SK-N-SH (cell line): ENCODE data around the gene TMEM131. TPM values are rescaled to one million over a fixed set of nuclear protein-coding genes. Genes with fewer than 3 reads are reported as not detected.
A peak's percentile ranks its signal among the peaks of the same experiment; 100 is the strongest.

Experiments
- CTCF ChIA-PET: fragments of 300-600, 350-600 bp; formaldehyde crosslinking; extraction: SDS; loops from one replicate; lab custom pipeline; 2021; lab: Yijun Ruan, JAX
- POLR2A ChIA-PET: fragments of 350-600 bp; sonication (Branson Sonifier 250); formaldehyde crosslinking; extraction: SDS; loops from one replicate; lab custom pipeline; 2020; ENCODE audit warnings: antibody characterized with exemption, inconsistent platforms; lab: Yijun Ruan, JAX
- DNase-seq: peaks from one replicate; pipeline ENCODE4 v3.0.0; 2012
- H2AFZ ChIP-seq: fragments of 200-600 bp; sonication (generic); 2 replicates; pipeline ENCODE4 v1.8.1; 2016; ENCODE audit warnings: antibody characterized with exemption, mild to moderate bottlenecking, low read depth
- H3F3A ChIP-seq: fragments of 200-600 bp; sonication (generic); replicated peaks from 2 replicates; pipeline ENCODE3; 2016; ENCODE audit warnings: antibody characterized with exemption, mild to moderate bottlenecking; ENCODE audit not compliant: insufficient read depth
- H3K27ac ChIP-seq, 2 experiments: fragments of 200-500 bp in 1 of 2; fragments of 200-600 bp in 1 of 2; sonication (Bioruptor generic) in 1 of 2; sonication (generic), shearing (Covaris generic) in 1 of 2; 2 replicates each; pipeline versions ENCODE4 v1.5.1 to v1.6.1; 2014 to 2016; ENCODE audit warnings: low read depth in 2 of 2, inconsistent platforms in 1 of 2, low read length in 1 of 2, mild to moderate bottlenecking in 1 of 2, mixed read lengths in 1 of 2
- H3K27me3 ChIP-seq: fragments of 200-600 bp; sonication (generic), shearing (Covaris generic); 2 replicates; pipeline ENCODE4 v1.6.1; 2016; ENCODE audit warnings: mixed run types; ENCODE audit not compliant: insufficient read depth
- H3K36me3 ChIP-seq, 2 experiments: fragments of 200-500 bp in 1 of 2; fragments of 200-600 bp in 1 of 2; sonication (Bioruptor generic) in 1 of 2; sonication (generic) in 1 of 2; replicated peaks in 1 of 2; 2 replicates each; pipeline versions ENCODE3 to v1.5.1; 2014 to 2016; ENCODE audit warnings: low read length in 1 of 2, mild to moderate bottlenecking in 1 of 2; ENCODE audit not compliant: insufficient read depth in 2 of 2, control insufficient read depth in 1 of 2
- H3K4me1 ChIP-seq, 2 experiments: fragments of 200-500 bp in 1 of 2; fragments of 200-600 bp in 1 of 2; sonication (Bioruptor generic) in 1 of 2; sonication (generic), shearing (Covaris generic) in 1 of 2; 2 replicates each; pipeline versions ENCODE4 v1.5.1 to v1.6.1; 2014 to 2016; ENCODE audit warnings: low read depth in 1 of 2, low read length in 1 of 2, mixed run types in 1 of 2; ENCODE audit not compliant: insufficient read depth in 2 of 2, control insufficient read depth in 1 of 2
- H3K4me2 ChIP-seq: fragments of 200-600 bp; sonication (generic), shearing (Covaris generic); 2 replicates; pipeline ENCODE4 v1.6.1; 2017; ENCODE audit warnings: mixed run types
- H3K4me3 ChIP-seq, 2 experiments: fragments of 200-500 bp in 1 of 2; fragments of 200-600 bp in 1 of 2; sonication (Bioruptor generic) in 1 of 2; sonication (generic), shearing (Covaris generic) in 1 of 2; 2 replicates each; pipeline versions ENCODE4 v1.5.1 to v1.8.1; 2014 to 2016; ENCODE audit warnings: low read depth in 2 of 2, inconsistent platforms in 1 of 2, low read length in 1 of 2, mild to moderate bottlenecking in 1 of 2, mixed read lengths in 1 of 2, moderate library complexity in 1 of 2
- H3K79me2 ChIP-seq: fragments of 200-600 bp; sonication (generic); 2 replicates; pipeline ENCODE4 v1.8.1; 2017; ENCODE audit warnings: mild to moderate bottlenecking; ENCODE audit not compliant: insufficient read depth
- H3K9ac ChIP-seq: fragments of 200-600 bp; sonication (generic); 2 replicates; pipeline ENCODE4 v1.6.1; 2017; ENCODE audit warnings: mixed run types
- H3K9me2 ChIP-seq: fragments of 200-600 bp; sonication (generic); 2 replicates; pipeline ENCODE4 v1.6.1; 2017; ENCODE audit warnings: mixed run types
- H3K9me3 ChIP-seq: fragments of 200-600 bp; sonication (generic); 2 replicates; pipeline ENCODE4 v1.6.1; 2017; ENCODE audit warnings: mixed run types, mild to moderate bottlenecking, moderate library complexity
- H4K20me1 ChIP-seq: fragments of 200-600 bp; sonication (generic); 2 replicates; pipeline ENCODE4 v1.6.1; 2017; ENCODE audit warnings: mild to moderate bottlenecking, mixed run types; ENCODE audit not compliant: insufficient read depth
- ELF1 ChIP-seq: IDR thresholded peaks from 2 replicates; pipeline ENCODE4 v1.4.0; 2012
- EP300 ChIP-seq, 2 experiments: IDR thresholded peaks; 2 replicates each; pipeline versions ENCODE4 v1.4.0 to v1.6.1; 2012; ENCODE audit warnings: borderline replicate concordance in 1 of 2, low read depth in 1 of 2, low read length in 1 of 2
- FOSL2 ChIP-seq: IDR thresholded peaks from 2 replicates; pipeline ENCODE4 v1.4.0; 2012; ENCODE audit warnings: low read depth, mild to moderate bottlenecking, moderate library complexity, borderline replicate concordance
- GABPA ChIP-seq: IDR thresholded peaks from 2 replicates; pipeline ENCODE4 v1.4.0; 2012; ENCODE audit warnings: low read depth, mild to moderate bottlenecking
- JUND ChIP-seq: IDR thresholded peaks from 2 replicates; pipeline ENCODE4 v1.4.0; 2012
- MEF2A ChIP-seq: IDR thresholded peaks from 2 replicates; pipeline ENCODE4 v1.4.0; 2012; ENCODE audit warnings: low read depth, borderline replicate concordance
- MXI1 ChIP-seq: IDR thresholded peaks from 2 replicates; pipeline ENCODE4 v1.6.1; 2012; ENCODE audit warnings: mild to moderate bottlenecking, low read depth, low read length, improper control_type of control experiment
- NRF1 ChIP-seq: IDR thresholded peaks from 2 replicates; pipeline ENCODE4 v1.6.1; 2012; ENCODE audit warnings: low read depth, mild to moderate bottlenecking, low read length
- POLR2AphosphoS5 ChIP-seq: IDR thresholded peaks from 2 replicates; pipeline ENCODE4 v1.6.1; 2012; ENCODE audit warnings: low read depth, low read length
- RAD21 ChIP-seq: IDR thresholded peaks from 2 replicates; pipeline ENCODE4 v1.6.1; 2012; ENCODE audit warnings: mild to moderate bottlenecking, low read length
- RXRA ChIP-seq: IDR thresholded peaks from 2 replicates; pipeline ENCODE4 v1.4.0; 2012; ENCODE audit warnings: low read depth, mild to moderate bottlenecking, borderline replicate concordance
- SIN3A ChIP-seq: IDR thresholded peaks from 2 replicates; pipeline ENCODE4 v1.6.1; 2012; ENCODE audit warnings: low read depth, mild to moderate bottlenecking, low read length, moderate library complexity, borderline replicate concordance
- SMC3 ChIP-seq: IDR thresholded peaks from 2 replicates; pipeline ENCODE4 v1.6.1; 2012; ENCODE audit warnings: low read depth, low read length, improper control_type of control experiment
- TAF1 ChIP-seq: IDR thresholded peaks from 2 replicates; pipeline ENCODE4 v1.6.1; 2012; ENCODE audit warnings: low read depth, mild to moderate bottlenecking, low read length, moderate library complexity, borderline replicate concordance
- TCF12 ChIP-seq: IDR thresholded peaks from 2 replicates; pipeline ENCODE4 v1.4.0; 2012
- WGBS: methylation state at CpG from one replicate; pipeline ENCODE4 v1.1.6; 2017; ENCODE audit warnings: low lambda C conversion rate; 5-methylcytosine and 5-hydroxymethylcytosine counted together
- polyA plus RNA-seq, 3 experiments: library from polyadenylated mRNA; depleted of rRNA; stranded (reverse); fragments of >200 nt; gene quantifications; 2 replicates each; pipeline ENCODE4 v1.2.3, GENCODE V29; 2012
- TF ChIP-seq, protein P1 (sequence below): IDR thresholded peaks from 2 replicates; pipeline ENCODE4 v1.4.0; 2012; ENCODE audit warnings: low read depth
- TF ChIP-seq, protein P2 (sequence below): IDR thresholded peaks from 2 replicates; pipeline ENCODE4; 2012
- TF ChIP-seq, protein P3 (sequence below): IDR thresholded peaks from 2 replicates; pipeline ENCODE4 v1.4.0; 2012; ENCODE audit warnings: low read depth, borderline replicate concordance
- TF ChIP-seq, protein P4 (sequence below): fragments of 150-350 bp; IDR thresholded peaks from 2 replicates; pipeline ENCODE4 v1.6.1; 2017; ENCODE audit warnings: antibody characterized with exemption, low read length, low read depth, borderline replicate concordance

TMEM131 gene
- polyA plus RNA-seq, 1 of the 3 experiments (the other 2 are of a cell fraction), result 9.1 TPM

DNA sequence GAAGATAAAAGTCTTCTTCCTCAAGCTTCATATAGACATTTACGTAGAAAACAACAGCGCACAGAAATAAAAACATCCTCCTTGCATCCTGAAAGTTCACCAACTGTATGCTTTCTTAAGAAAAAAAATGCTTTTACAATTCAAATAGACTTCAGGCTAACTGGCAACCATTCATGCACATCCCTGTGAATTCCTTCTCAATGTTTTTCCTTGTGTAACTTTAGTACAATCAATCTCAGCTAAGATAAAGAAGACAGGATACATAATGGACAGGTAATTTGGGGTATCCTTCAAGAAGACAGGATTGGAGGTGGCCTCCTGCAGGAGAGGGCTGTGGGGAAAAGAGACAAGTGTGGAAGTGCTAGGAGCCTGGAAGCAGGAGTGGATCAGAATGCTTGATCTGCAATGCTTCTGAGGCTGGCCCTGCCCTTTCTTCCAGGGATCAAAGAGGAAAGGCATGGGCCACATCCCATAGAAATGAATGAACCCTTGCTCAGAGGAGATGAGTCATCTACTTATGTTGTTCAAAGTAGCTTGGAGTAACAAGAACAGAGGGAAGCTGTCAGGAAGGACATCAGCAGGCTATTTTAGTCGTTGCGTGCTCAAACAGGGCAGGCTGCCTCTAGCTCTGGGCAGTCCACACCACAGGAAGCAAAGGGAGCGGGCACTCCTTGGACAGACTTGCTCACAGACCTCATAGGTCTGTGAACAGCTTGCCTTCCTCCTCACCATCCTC, 126.6 kb downstream of the TMEM131 start:
- no peak overlapping the region for H2AFZ ChIP-seq
- H3K9me2 ChIP-seq, result no peaks in the 10 kb centered on the region
- DNase-seq, result no peak
- peak overlapping the region; percentile 67 for H3K4me2 ChIP-seq
- POLR2A ChIA-PET, result no interaction called here
- no peaks in the 10 kb centered on the region for H4K20me1 ChIP-seq
- 49% methylated on average over 5 of the region's 5 CpGs for WGBS
- no peaks in the 10 kb centered on the region for H3K9me3 ChIP-seq
- H3F3A ChIP-seq, result peaks cover 24% of the 10 kb centered on the region
- TF ChIP-seq ELF1 (no peak), MXI1 (no peak), POLR2AphosphoS5 (peak; percentile 46; the same call in 1 of the 2 replicates), GABPA (no peak), SIN3A (0 out of 2 replicates have a peak, but pooled peaks have one; percentile 47), JUND (peak; percentile 82), RAD21 (no peak), EP300 (IDR thresholded peaks at IDR 0.05; ENCODE audit: borderline replicate concordance in 1 of 2, low read depth in 1 of 2, low read length in 1 of 2) (peak in 1 of 2 experiments; percentile 7; a peak in 1 of 4 replicates), MEF2A (peak; percentile 86), TAF1 (no peak), TCF12 (peak; percentile 58; the same call in 1 of the 2 replicates), FOSL2 (peak; percentile 89)
- TF ChIP-seq, protein P1, sequence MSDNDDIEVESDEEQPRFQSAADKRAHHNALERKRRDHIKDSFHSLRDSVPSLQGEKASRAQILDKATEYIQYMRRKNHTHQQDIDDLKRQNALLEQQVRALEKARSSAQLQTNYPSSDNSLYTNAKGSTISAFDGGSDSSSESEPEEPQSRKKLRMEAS, result peak; percentile 54
- TF ChIP-seq, protein P2, sequence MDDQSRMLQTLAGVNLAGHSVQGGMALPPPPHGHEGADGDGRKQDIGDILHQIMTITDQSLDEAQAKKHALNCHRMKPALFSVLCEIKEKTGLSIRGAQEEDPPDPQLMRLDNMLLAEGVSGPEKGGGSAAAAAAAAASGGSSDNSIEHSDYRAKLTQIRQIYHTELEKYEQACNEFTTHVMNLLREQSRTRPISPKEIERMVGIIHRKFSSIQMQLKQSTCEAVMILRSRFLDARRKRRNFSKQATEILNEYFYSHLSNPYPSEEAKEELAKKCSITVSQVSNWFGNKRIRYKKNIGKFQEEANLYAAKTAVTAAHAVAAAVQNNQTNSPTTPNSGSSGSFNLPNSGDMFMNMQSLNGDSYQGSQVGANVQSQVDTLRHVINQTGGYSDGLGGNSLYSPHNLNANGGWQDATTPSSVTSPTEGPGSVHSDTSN, result peak; percentile 76
- CTCF ChIA-PET, result no interaction called here
- H3K36me3 ChIP-seq, result no peaks in the 10 kb centered on the region
- no peak overlapping the region for H3K4me3 ChIP-seq
- H3K4me1 ChIP-seq, result peaks cover 2 to 19% of the 10 kb centered on the region in 2 experiments
- peak overlapping the region; percentile 55 to 74 for H3K27ac ChIP-seq
- peaks cover 6% of the 10 kb centered on the region for H3K79me2 ChIP-seq
- H3K27me3 ChIP-seq, result no peaks in the 10 kb centered on the region
- H3K9ac ChIP-seq, result peak overlapping the region; percentile 10; the same call in 1 of the 2 replicates

DNA sequence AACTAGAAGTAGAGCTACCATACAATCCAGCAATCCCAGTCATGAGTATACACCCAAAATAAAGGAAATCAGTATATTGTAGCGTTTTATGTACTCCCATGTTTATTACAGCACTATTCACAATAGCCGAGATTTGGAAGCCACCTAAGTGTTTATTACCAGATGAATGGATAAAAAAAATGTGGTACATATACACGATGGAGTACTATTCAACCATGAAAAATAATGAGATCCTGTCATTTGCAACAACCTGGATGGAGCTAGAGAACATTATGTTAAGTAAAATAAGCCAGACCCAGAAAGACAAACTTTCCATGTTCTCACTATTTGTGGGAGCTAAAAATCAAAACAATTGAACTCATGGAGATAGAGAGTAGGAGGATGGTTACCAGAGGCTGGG, 131.9 kb downstream of the TMEM131 start:
- Histone ChIP-seq H2AFZ (no peak overlapping the region), H3K4me3 (no peak overlapping the region), H3K9ac (no peak overlapping the region), H3K4me2 (no peak overlapping the region), H3K9me3 (no peaks in the 10 kb centered on the region), H3K27ac (no peak overlapping the region), H3K79me2 (peaks cover 6% of the 10 kb centered on the region), H3F3A (peaks cover 3% of the 10 kb centered on the region), H3K9me2 (no peaks in the 10 kb centered on the region), H3K4me1 (no peaks in the 10 kb centered on the region), H3K36me3 (peaks cover 0 to 4% of the 10 kb centered on the region in 2 experiments), H4K20me1 (no peaks in the 10 kb centered on the region), H3K27me3 (no peaks in the 10 kb centered on the region)
- TF ChIP-seq FOSL2 (no peak), JUND (no peak), NRF1 (no peak), RXRA (no peak), SMC3 (no peak)
- TF ChIP-seq, protein P3, sequence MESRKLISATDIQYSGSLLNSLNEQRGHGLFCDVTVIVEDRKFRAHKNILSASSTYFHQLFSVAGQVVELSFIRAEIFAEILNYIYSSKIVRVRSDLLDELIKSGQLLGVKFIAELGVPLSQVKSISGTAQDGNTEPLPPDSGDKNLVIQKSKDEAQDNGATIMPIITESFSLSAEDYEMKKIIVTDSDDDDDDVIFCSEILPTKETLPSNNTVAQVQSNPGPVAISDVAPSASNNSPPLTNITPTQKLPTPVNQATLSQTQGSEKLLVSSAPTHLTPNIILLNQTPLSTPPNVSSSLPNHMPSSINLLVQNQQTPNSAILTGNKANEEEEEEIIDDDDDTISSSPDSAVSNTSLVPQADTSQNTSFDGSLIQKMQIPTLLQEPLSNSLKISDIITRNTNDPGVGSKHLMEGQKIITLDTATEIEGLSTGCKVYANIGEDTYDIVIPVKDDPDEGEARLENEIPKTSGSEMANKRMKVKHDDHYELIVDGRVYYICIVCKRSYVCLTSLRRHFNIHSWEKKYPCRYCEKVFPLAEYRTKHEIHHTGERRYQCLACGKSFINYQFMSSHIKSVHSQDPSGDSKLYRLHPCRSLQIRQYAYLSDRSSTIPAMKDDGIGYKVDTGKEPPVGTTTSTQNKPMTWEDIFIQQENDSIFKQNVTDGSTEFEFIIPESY, result no peak
- TF ChIP-seq, protein P4, sequence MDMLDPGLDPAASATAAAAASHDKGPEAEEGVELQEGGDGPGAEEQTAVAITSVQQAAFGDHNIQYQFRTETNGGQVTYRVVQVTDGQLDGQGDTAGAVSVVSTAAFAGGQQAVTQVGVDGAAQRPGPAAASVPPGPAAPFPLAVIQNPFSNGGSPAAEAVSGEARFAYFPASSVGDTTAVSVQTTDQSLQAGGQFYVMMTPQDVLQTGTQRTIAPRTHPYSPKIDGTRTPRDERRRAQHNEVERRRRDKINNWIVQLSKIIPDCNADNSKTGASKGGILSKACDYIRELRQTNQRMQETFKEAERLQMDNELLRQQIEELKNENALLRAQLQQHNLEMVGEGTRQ, result no peak
- TF ChIP-seq, protein P1, result no peak
- no peak for DNase-seq
- CTCF ChIA-PET, result interaction anchor here (1.2 kb wide), 1 partner anchor 405 kb away, joined by 3 read pairs; no protein-coding TSS in a partner anchor
- POLR2A ChIA-PET, result no interaction called here
- 92% methylated on average over 3 of the region's 3 CpGs for WGBS
